Occipital lobe (tissue), 2 donors: ENCODE results near the gene CITED2. TPM values are rescaled to one million over a fixed set of nuclear protein-coding genes. Genes with fewer than 3 reads are reported as not detected.

ENCODE experiments used
- DNase-seq: peaks from one replicate; lab custom pipeline; 2025; lab: John Stamatoyannopoulos, UW
- total RNA-seq: library from RNA; depleted of rRNA; stranded (reverse); fragments of >200 nt; gene quantifications from one replicate; pipeline ENCODE4 v1.2.3, GENCODE V29; 2014

The CITED2 gene
- total RNA-seq, 1 donor from 2014 or later, result 33.1 TPM

GRCh38 chr6:139330826-139331500, 43.5 kb downstream of the CITED2 start:
- no peak for DNase-seq

- DNase-seq, result no peak
Measured at GRCh38 chr6:139330306-139330705, 44.1 kb downstream of the CITED2 start.

- DNase-seq, result no peak
Measured at GRCh38 chr6:139329224-139329623, 45.2 kb downstream of the CITED2 start.

DNA sequence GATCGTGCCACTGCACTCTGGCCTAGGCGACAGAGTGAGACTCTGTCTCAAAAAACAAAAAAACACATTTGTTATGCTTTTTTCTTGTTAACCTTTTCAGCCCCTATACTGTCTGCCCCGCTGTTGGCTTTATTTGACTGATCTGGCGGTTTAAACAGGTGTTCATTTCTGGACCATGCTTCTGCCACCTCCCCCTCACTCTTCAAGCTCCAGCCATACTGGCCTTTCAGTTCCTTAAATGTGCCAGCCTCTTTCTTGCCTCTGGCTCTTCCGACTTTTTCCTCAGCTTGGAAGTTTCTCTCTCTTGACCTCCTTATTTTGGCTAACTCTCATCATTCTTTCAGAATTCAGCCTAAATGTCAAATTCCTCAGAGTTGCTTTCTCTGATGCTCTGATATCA, 47.4 kb downstream of the CITED2 start:
- no peak for DNase-seq

- DNase-seq, result no peak
Measured at GRCh38 chr6:139325686-139326085, 48.8 kb downstream of the CITED2 start.

GRCh38 chr6:139325125-139325524, 49.3 kb downstream of the CITED2 start:
- no peak for DNase-seq

- no peak for DNase-seq
Measured at GRCh38 chr6:139324301-139324555, 50.2 kb downstream of the CITED2 start.

DNA sequence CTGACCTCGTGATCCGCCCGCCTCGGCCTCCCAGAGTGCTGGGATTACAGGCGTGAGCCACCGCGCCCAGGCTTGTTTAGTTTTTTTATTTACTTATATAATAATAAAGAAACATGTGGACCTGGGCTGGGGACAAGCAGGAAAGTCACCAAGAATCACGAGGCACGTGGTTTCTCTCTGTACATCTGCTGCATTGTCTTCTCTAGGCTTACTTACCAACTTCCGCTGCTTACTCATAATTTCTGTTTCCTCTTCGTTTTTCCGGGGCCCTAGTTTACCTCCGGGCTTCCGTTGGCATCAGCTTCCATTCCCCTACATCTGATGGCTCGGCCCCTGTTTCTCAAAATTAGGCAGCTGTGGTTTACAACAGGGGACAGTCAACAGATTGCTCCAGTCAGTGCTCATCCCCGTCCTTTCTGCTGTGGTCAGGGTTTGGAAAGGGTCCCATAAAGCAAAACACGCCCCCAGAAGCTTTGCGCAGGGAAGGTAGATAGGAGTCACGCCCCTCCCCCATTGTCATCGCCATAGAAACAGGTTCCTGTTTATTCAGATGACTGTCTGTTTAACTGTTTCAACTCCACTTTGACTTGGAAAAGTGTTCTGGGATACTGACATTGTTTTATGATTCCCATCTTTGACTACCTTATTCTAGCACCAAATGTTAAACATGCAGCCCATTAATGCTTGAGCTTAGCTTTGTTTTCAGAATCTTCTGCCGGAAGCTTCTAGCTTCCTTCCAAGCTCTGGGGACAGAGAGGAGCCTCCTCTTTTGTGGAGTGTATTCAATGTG, 50.7 kb downstream of the CITED2 start:
- DNase-seq, result no peak

Other genes starting within 250 kb of the CITED2 start
- gene HECA, start 239.6 kb downstream of the CITED2 start, total RNA-seq, result 62.5 TPM
- gene TXLNB, start 82.7 kb downstream of the CITED2 start, total RNA-seq, result 0.62 TPM